Hematopoietic multipotent progenitor cell (in vitro differentiated cells): ENCODE results near the gene GAB1. TPM values are rescaled to one million over a fixed set of nuclear protein-coding genes. Genes with fewer than 3 reads are reported as not detected.

Experiments
- DNase-seq, 3 donors: peaks; one replicate each; pipeline ENCODE4 v3.0.0-alpha.2; 2011 to 2015; ENCODE audit warnings: low read depth in 2 of 3, low spot score in 2 of 3
- total RNA-seq: library from RNA; depleted of rRNA; stranded (reverse); fragments of >200 nt; gene quantifications from one replicate; pipeline ENCODE4 v1.2.3, GENCODE V29; 2012

GAB1 gene
- 17.0 TPM for total RNA-seq

- peak in 2 of 3 donors; percentile 59 to 66 for DNase-seq
These were observed at the start of gene GAB1 for GRCh38 chr4:143336781-143337599. GAB1 (plus strand) TSS chr4:143336876; CDS start chr4:143337189, 313 bp downstream.

GRCh38 chr4:143287572-143287923 lies 49.1 kb upstream of the GAB1 start:
- no peak for DNase-seq

DNA sequence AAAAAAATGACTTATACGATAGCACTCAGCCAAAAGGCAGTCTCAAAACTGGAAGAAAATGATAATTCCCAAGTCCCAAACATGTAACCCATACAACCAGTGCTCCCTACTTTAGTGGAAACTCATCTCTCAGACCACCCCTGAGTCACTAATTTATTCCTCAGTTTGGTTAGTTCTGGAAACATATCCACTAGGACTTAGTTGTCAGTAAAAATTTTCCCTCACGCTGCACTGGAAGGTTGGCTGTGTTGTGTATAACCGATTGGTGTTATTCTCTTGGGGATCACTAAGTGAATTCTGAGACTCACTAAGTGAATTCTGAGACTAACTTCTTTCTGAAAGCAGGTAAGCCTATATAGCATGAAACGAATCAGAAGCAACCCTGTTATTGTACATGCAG lies 48.5 kb upstream of the GAB1 start:
- DNase-seq: no peak

DNA sequence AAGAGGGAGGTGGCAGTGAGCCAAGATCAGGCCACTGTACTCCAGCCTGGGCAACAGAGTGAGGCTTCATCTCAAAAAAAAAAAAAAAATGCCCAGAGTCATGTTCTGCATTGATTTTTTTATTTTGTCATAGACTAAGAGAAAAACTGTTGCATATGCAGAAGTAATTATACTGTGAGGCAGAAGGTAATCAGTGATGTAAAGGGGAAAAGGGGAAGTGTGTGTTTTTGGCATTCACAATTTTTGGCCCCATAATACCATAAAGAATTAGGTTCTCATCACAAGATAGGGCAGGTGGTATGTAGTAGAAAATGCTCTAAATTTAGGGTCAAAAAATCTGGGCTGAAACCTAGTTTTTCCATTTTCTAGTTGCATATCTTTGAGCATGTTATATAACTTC lies 47.3 kb upstream of the GAB1 start:
- DNase-seq: peak in 1 of 3 donors; percentile 54

DNA sequence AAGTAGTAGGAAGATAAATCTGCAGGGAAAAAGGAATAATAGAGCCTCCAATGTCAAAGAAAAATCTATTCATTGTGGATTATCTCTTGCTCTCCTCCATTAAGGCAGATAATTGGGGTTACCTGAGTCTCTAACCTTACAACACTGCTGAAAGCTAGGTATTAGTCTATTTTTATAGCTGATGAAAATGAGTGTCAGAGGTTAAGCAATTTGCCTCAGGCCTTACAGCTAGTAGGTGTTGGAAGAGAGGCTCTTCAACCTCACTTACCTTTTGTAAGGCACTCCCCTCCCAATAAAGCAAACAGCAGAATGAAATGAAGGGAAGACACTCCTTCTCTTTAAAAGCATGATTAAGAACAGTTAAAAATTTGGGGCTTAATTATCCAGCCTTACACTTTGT lies 45.4 kb upstream of the GAB1 start:
- DNase-seq: no peak

GRCh38 chr4:143292858-143293257 lies 43.8 kb upstream of the GAB1 start:
- DNase-seq: no peak

DNA sequence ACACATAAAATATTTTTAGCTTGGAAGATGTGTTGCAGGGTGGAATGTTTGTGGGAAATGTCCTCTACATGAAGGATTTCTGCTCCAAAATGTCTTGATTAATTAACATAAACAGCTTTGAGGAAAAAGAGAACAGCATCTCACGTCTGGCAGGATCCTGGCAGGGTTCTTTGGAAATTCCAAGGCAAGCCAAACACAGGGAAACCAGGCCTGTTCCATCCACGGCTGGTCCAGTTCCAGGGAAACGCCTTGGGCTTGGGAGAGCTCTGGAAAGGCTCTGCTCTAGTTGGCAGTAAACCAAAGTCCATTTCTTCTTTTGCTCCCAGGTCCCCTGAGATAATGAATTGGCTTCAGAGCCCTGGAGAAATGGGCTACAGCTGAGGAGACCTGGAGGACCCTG lies 42.4 kb upstream of the GAB1 start:
- no peak for DNase-seq

- DNase-seq: no peak
These were observed 41.9 kb upstream of the GAB1 start for GRCh38 chr4:143294710-143295275.

GRCh38 chr4:143296397-143297067 lies 40.1 kb upstream of the GAB1 start:
- DNase-seq: no peak

GRCh38 chr4:143300860-143301259 lies 35.8 kb upstream of the GAB1 start:
- DNase-seq: no peak

GRCh38 chr4:143302536-143302935 lies 34.1 kb upstream of the GAB1 start:
- no peak for DNase-seq

DNA sequence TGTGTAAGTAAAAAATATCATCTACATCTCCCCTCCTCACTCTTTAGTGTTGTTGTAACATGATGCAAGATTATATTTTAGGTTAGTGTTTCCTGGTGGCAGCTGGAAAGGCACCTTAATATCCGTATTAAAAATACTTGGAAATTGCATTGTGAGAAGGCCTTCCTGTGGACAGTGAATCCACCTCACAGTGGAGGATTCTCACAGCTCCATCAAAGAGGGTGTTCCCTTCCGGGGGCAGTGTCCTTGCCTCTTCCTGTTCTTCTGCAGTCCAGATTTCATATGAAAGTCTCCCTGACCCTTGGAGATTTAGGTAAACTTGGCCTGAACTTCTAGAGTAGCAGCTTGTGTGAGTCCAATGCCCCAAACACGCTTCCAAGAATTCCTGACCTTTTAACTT lies 29.9 kb upstream of the GAB1 start:
- DNase-seq: no peak

- DNase-seq: no peak
These were observed 29.1 kb upstream of the GAB1 start for GRCh38 chr4:143307531-143307930.

DNA sequence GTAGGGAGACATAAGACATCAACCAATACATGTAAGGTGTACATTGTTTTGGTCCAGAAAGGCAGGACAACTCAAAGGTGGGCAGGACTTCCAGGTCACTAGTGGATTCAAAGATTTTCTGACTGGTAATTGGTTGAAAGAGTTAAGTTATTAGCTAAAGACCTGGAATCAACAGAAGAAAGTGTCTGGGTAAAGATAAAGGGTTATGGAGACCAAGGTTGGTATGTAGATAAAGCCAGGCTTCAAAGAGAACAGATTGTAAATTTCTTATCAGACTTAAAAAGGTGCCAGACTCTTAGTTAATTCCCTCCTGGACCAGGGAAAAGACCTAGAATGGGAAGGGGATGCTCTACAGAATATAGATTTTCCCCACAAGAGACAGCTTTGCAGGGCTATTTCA lies 28.3 kb upstream of the GAB1 start:
- DNase-seq: no peak

DNA sequence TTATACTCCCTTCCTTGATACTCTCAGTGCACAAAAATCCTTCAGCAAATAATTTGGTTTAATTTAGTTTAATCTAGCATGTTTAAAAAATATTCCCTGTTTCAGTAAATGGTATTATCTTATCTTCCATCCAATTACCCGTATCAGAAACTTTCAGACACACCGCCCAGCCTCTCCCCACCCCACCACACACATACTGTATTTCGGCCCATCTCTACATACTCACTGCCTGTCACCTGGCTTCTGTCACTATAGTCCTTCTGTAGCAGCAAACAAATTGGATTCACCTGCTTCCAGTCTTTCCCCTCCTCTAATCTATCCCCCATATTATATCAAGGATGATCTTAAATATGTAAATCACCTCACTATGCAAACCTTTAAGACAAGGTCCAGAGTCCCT lies 24.8 kb upstream of the GAB1 start:
- DNase-seq: no peak

DNA sequence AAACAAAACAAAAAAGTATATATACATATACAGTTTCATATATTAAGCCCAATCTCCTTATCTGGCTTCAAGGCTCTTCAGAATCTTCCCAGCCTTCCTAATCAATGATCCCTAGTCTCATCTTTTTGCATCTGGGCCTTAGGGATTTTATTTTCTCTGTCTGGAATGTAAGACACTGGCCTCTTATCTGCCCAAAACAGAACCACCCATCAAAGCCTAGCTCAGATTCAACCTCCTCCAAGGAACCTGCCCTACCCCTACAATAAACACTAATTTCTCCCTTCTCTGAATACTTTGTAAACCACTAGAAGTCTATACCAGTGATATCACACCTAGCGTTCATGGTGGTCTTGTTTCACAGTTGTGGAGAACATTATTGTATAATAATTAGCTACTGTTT lies 23.2 kb upstream of the GAB1 start:
- DNase-seq: no peak

DNA sequence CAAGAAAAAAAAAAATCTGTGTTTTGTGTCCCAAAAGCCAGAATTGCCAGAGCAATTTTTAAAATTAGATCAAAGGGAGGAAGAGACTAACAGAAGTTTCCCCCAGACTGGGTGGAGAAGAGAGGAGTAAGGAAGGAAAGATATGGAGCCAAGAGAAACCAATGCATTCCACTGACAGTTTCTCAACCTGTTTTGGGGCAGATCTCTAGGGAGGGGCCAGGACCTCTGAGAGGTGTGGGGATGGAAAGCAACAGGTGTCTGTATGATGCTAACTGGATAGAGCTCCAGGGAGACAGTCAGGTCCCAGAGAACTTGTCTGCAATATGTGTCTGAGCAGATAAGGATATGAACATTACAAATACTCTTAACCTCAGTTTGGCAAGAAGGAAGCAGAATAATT lies 22.7 kb upstream of the GAB1 start:
- no peak for DNase-seq

GRCh38 chr4:143320113-143320512 lies 16.6 kb upstream of the GAB1 start:
- no peak for DNase-seq

GRCh38 chr4:143326735-143327134 lies 9.9 kb upstream of the GAB1 start:
- DNase-seq: no peak

DNA sequence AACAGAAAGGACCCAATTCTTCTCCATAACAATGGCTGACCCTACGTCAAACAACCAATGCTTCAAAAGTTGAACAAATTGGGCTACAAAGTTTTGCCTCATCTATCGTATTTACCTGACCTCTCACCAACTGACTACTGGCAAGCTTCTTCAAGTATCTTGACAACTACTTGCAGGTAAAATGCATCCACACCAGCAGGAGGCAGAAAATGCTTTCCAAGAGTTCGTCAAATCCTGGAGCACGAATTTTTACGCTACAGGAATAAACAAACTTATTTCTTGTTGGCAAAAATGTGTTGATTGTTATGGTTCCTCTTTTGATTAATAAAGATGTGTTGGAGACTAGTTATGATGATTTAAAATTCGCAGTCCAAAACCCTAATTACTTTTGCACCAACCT lies 6.7 kb upstream of the GAB1 start:
- DNase-seq: no peak

- peak in 2 of 3 donors; percentile 88 for DNase-seq
These were observed 496 bp upstream of the GAB1 start for GRCh38 chr4:143335979-143336780.
